Suprapubic skin (tissue), 4 donors: ENCODE data around the gene GOT1.

ENCODE experiments used
- CTCF ChIP-seq, 2 donors: fragments of 200-600 bp in 1 of 2; fragments of 450-650 bp in 1 of 2; sonication (generic) in 1 of 2; IDR thresholded peaks; one replicate each; pipeline ENCODE4 v1.5.1; 2016 to 2019; ENCODE audit warnings: antibody characterized with exemption in 2 of 2, mild to moderate bottlenecking in 1 of 2, moderate library complexity in 1 of 2
- EP300 ChIP-seq: sonication (generic); formaldehyde crosslinking; IDR thresholded peaks from one replicate; pipeline ENCODE4 v1.6.1; 2017; ENCODE audit warnings: antibody characterized with exemption
- POLR2A ChIP-seq, 2 donors: fragments of 450-650 bp; IDR thresholded peaks; one replicate each; pipeline ENCODE4 v1.6.1; 2017; ENCODE audit warnings: antibody characterized with exemption in 2 of 2, mild to moderate bottlenecking in 2 of 2, moderate library complexity in 2 of 2
- POLR2AphosphoS5 ChIP-seq, 3 donors: sonication (generic); formaldehyde crosslinking; IDR thresholded peaks; one replicate each; pipeline ENCODE4 v1.6.1; 2017; ENCODE audit warnings: antibody characterized with exemption in 3 of 3

- no peak for TF ChIP-seq POLR2A (IDR thresholded peaks at IDR 0.05)
- no peak for TF ChIP-seq CTCF (IDR thresholded peaks at IDR 0.05)
- TF ChIP-seq POLR2AphosphoS5 (IDR thresholded peaks at IDR 0.05), result no peak
- no peak for TF ChIP-seq EP300
Observed at GRCh38 chr10:99421233-99421739, 9.1 kb downstream of the GOT1 start.
